B cell (primary cell): ENCODE measurements around the gene SLIT3. TPM values are rescaled to one million over a fixed set of nuclear protein-coding genes. Genes with fewer than 3 reads are reported as not detected.

Source experiments
- ATAC-seq: fragments of 200-7000 bp; cut with Tn5 transposase; one replicate; pipeline ENCODE4 v1.10.0; 2021; ENCODE audit warnings: low read depth, mild to moderate bottlenecking, moderate number of reproducible peaks, moderate library complexity
- CTCF ChIA-PET: fragments of 350-600 bp; sonication (Branson Sonifier 250); formaldehyde crosslinking; loops from one replicate; lab custom pipeline; 2021; ENCODE audit warnings: antibody characterized with exemption, inconsistent platforms; lab: Charles Lee
- POLR2A ChIA-PET: fragments of 350-600 bp; sonication (Branson Sonifier 250); formaldehyde crosslinking; loops from one replicate; lab custom pipeline; 2021; ENCODE audit warnings: antibody characterized with exemption; lab: Charles Lee
- DNase-seq: peaks from one replicate; pipeline ENCODE4 v3.0.0; 2013
- H2AFZ ChIP-seq: 2 replicates; pipeline ENCODE4 v1.6.1; 2012; ENCODE audit warnings: mild to moderate bottlenecking, low read depth, low read length; ENCODE audit not compliant: insufficient read depth, poor library complexity, severe bottlenecking
- H3K27ac ChIP-seq, 2 donors: 1 replicate in 1 of 2; 2 replicates in 1 of 2; pipeline ENCODE4 v1.5.1; 2012 to 2013; ENCODE audit warnings: low read length in 2 of 2, mild to moderate bottlenecking in 2 of 2, moderate library complexity in 1 of 2
- H3K27me3 ChIP-seq, 4 experiments: fragments of 200-600 bp in 1 of 4; sonication (generic) in 1 of 4; replicated peaks in 1 of 4; 1 replicate in 2 of 4; 2 replicates in 2 of 4; pipeline versions ENCODE4 v1.6.1 to v1.7.0; 2013 to 2016; ENCODE audit warnings: low read length in 3 of 4, mild to moderate bottlenecking in 2 of 4, mixed read lengths in 1 of 4, moderate library complexity in 1 of 4; ENCODE audit not compliant: insufficient read depth in 4 of 4, control insufficient read depth in 3 of 4; ENCODE audit errors: control extremely low read depth in 1 of 4
- H3K36me3 ChIP-seq, 2 experiments: replicated peaks in 1 of 2; 1 replicate in 1 of 2; 2 replicates in 1 of 2; pipeline versions ENCODE4 v1.6.1 to v1.7.1; 2013; ENCODE audit warnings: low read length in 1 of 2; ENCODE audit not compliant: insufficient read depth in 2 of 2, control insufficient read depth in 1 of 2; ENCODE audit errors: control extremely low read depth in 1 of 2, extremely low read depth in 1 of 2
- H3K4me1 ChIP-seq, 2 donors: fragments of 200-600 bp in 1 of 2; sonication (generic) in 1 of 2; 1 replicate in 1 of 2; 2 replicates in 1 of 2; pipeline versions ENCODE4 v1.5.1 to v1.6.1; 2013 to 2017; ENCODE audit warnings: low read length in 2 of 2; ENCODE audit not compliant: control insufficient read depth in 2 of 2, insufficient read depth in 2 of 2
- H3K4me2 ChIP-seq: replicated peaks from 2 replicates; pipeline ENCODE3; 2012; ENCODE audit warnings: mild to moderate bottlenecking, low read depth, low read length; ENCODE audit not compliant: poor library complexity, severe bottlenecking
- H3K4me3 ChIP-seq, 5 experiments: fragments of 200-600 bp in 1 of 5; sonication (generic) in 1 of 5; 1 replicate in 3 of 5; 2 replicates in 2 of 5; pipeline versions ENCODE4 v1.5.1 to v1.7.0; 2011 to 2016; ENCODE audit warnings: low read length in 4 of 5, mild to moderate bottlenecking in 4 of 5, low read depth in 2 of 5, control low read depth in 1 of 5, moderate library complexity in 1 of 5; ENCODE audit not compliant: insufficient read depth in 1 of 5; ENCODE audit errors: control extremely low read depth in 1 of 5, extremely low read depth in 1 of 5
- H3K79me2 ChIP-seq: fragments of 200-600 bp; sonication (generic); one replicate; pipeline ENCODE4 v1.6.0; 2016; ENCODE audit warnings: low read length; ENCODE audit not compliant: control insufficient read depth, insufficient read depth
- H3K9ac ChIP-seq: fragments of 200-600 bp; sonication (generic); 2 replicates; pipeline ENCODE4 v1.6.1; 2017; ENCODE audit warnings: mild to moderate bottlenecking, low read length, moderate library complexity
- H3K9me3 ChIP-seq, 3 donors: one replicate each; pipeline versions ENCODE4 v1.6.1 to v1.7.1; 2013; ENCODE audit warnings: low read length in 2 of 3; ENCODE audit not compliant: control insufficient read depth in 2 of 3, insufficient read depth in 1 of 3; ENCODE audit errors: control extremely low read depth in 1 of 3
- H4K20me1 ChIP-seq: 2 replicates; pipeline ENCODE4 v1.6.0; 2012; ENCODE audit warnings: mild to moderate bottlenecking, low read length; ENCODE audit not compliant: insufficient read depth, control insufficient read depth, poor library complexity, severe bottlenecking
- H3K27ac Mint-ChIP-seq: one replicate; pipeline ENCODE4 v1.8.0; 2021; ENCODE audit warnings: mixed read lengths
- H3K27me3 Mint-ChIP-seq: one replicate; pipeline ENCODE4 v1.8.0; 2021; ENCODE audit warnings: mixed read lengths
- H3K4me1 Mint-ChIP-seq: one replicate; pipeline ENCODE4 v1.8.0; 2021; ENCODE audit warnings: mixed read lengths
- H3K4me3 Mint-ChIP-seq: one replicate; pipeline ENCODE4 v1.8.0; 2021; ENCODE audit warnings: mixed read lengths
- H3K9me3 Mint-ChIP-seq: one replicate; pipeline ENCODE4 v1.8.0; 2022; ENCODE audit warnings: mixed read lengths; ENCODE audit not compliant: insufficient read depth
- CTCF ChIP-seq: fragments of 200-600 bp; IDR thresholded peaks from one replicate; pipeline ENCODE4 v1.8.0; 2022; ENCODE audit warnings: antibody characterized with exemption, mild to moderate bottlenecking
- EZH2 ChIP-seq: IDR thresholded peaks from 2 replicates; pipeline ENCODE4 v1.6.1; 2012; ENCODE audit warnings: borderline replicate concordance, low read depth, mild to moderate bottlenecking, moderate library complexity, low read length; ENCODE audit not compliant: insufficient read depth, poor library complexity, severe bottlenecking
- WGBS: methylation state at CpG from one replicate; pipeline ENCODE4 v1.1.5; 2013; ENCODE audit warnings: missing lambda C conversion rate; ENCODE audit not compliant: insufficient coverage; 5-methylcytosine and 5-hydroxymethylcytosine counted together
- intact Hi-C: fragments of 100-400 bp; cut with micrococcal nuclease; formaldehyde crosslinking; loops from one replicate; pipeline ENCODE4 v1.10.0; 2022
- polyA plus RNA-seq: library from polyadenylated mRNA; depleted of rRNA; stranded (reverse); fragments of >200 nt; gene quantifications from 2 replicates; pipeline ENCODE4 v1.2.3, GENCODE V29; 2012
- total RNA-seq, 2 donors: library from RNA; stranded (reverse); fragments of 120-200 nt in 1 of 2; gene quantifications; 1 replicate in 1 of 2; 2 replicates in 1 of 2; pipeline versions ENCODE4 v1.2.3 to v1.2.4, GENCODE V29; 2013 to 2022

SLIT3 gene
- total and polyA plus RNA-seq, 2 donors (not counting 1 experiment from before 2014, with no cell fraction given) = not detected

GRCh38 chr5:169037466-169037865 lies 263.5 kb downstream of the SLIT3 start:
- no peak for ATAC-seq
- Histone ChIP-seq H3K27me3 (no peaks in the 10 kb centered on the region), H3K36me3 (no peaks in the 10 kb centered on the region), H3K4me1 (no peaks in the 10 kb centered on the region), H4K20me1 (no peaks in the 10 kb centered on the region), H3K9me3 (no peaks in the 10 kb centered on the region), H3K27ac (no peak overlapping the region), H3K4me3 (no peak overlapping the region), H3K4me2 (no peak overlapping the region), H3K79me2 (no peaks in the 10 kb centered on the region), H2AFZ (no peak overlapping the region), H3K9ac (no peak overlapping the region)
- Mint-ChIP-seq H3K27ac (no peak overlapping the region), H3K4me3 (no peak overlapping the region), H3K4me1 (no peaks in the 10 kb centered on the region), H3K9me3 (peaks cover 5% of the 10 kb centered on the region), H3K27me3 (peaks cover 15% of the 10 kb centered on the region)
- CTCF ChIA-PET = no interaction called here
- no peak for DNase-seq
- no peak for TF ChIP-seq EZH2
- no peak for TF ChIP-seq CTCF
- POLR2A ChIA-PET = no interaction called here
- 92% methylated on average over 15 of the region's 16 CpGs for WGBS
- intact Hi-C loops = no loop called here

- no peak overlapping the region for H3K4me3 ChIP-seq
- peaks cover 0 to 2% (median 0%) of the 10 kb centered on the region in 4 experiments for H3K27me3 ChIP-seq
- POLR2A ChIA-PET = no interaction called here
- CTCF ChIA-PET = no interaction called here
- H3K9ac ChIP-seq = no peak overlapping the region
- H2AFZ ChIP-seq = no peak overlapping the region
- no peaks in the 10 kb centered on the region for H3K9me3 ChIP-seq
- no peak for ATAC-seq
- TF ChIP-seq EZH2 (no peak), CTCF (no peak)
- DNase-seq = no peak
- H3K4me1 ChIP-seq = no peaks in the 10 kb centered on the region
- H3K27me3 Mint-ChIP-seq = peaks cover 15% of the 10 kb centered on the region
- H4K20me1 ChIP-seq = no peaks in the 10 kb centered on the region
- H3K79me2 ChIP-seq = no peaks in the 10 kb centered on the region
- no peak overlapping the region for H3K27ac ChIP-seq
- intact Hi-C loops = no loop called here
- 89% methylated on average over 4 of the region's 12 CpGs for WGBS
- no peaks in the 10 kb centered on the region for H3K36me3 ChIP-seq
- H3K4me2 ChIP-seq = no peak overlapping the region
- H3K27ac Mint-ChIP-seq = no peak overlapping the region
- no peak overlapping the region for H3K4me3 Mint-ChIP-seq
- H3K4me1 Mint-ChIP-seq = no peaks in the 10 kb centered on the region
- peaks cover 5% of the 10 kb centered on the region for H3K9me3 Mint-ChIP-seq
Measured at GRCh38 chr5:169036079-169036805, 264.7 kb downstream of the SLIT3 start.
